K562 (cell line): ENCODE measurements around the gene ACBD4. TPM values are rescaled to one million over a fixed set of nuclear protein-coding genes. Genes with fewer than 3 reads are reported as not detected.

Source experiments
- BCL6 ChIP-seq: fragments of 250-450 bp; sonication (Bioruptor Pico); IDR thresholded peaks from 2 replicates; pipeline ENCODE4 v1.4.0; 2020
- BRF1 ChIP-seq: IDR thresholded peaks from 3 replicates; pipeline ENCODE4 v1.6.1; 2011; ENCODE audit warnings: borderline replicate concordance, mild to moderate bottlenecking; ENCODE audit not compliant: insufficient read length; ENCODE audit errors: extremely low read depth
- CCAR2 ChIP-seq: fragments of 200-400 bp; formaldehyde crosslinking; IDR thresholded peaks from 2 replicates; pipeline ENCODE4 v1.6.1; 2017; ENCODE audit warnings: mild to moderate bottlenecking, low read depth, low read length
- CHAMP1 ChIP-seq: fragments of 450-650 bp; IDR thresholded peaks from 2 replicates; pipeline ENCODE4 v1.6.1; 2016; ENCODE audit warnings: mild to moderate bottlenecking
- ETS1 ChIP-seq: conservative IDR thresholded peaks from 2 replicates; pipeline ENCODE4 v1.6.1; 2011; ENCODE audit warnings: low read depth, mild to moderate bottlenecking, low read length; ENCODE audit not compliant: control insufficient read depth
- GATA2 ChIP-seq: sonication (generic); formaldehyde crosslinking; IDR thresholded peaks from 2 replicates; pipeline ENCODE4 v1.4.0; 2020; ENCODE audit warnings: mild to moderate bottlenecking, missing genetic modification reagents
- KLF16 ChIP-seq: IDR thresholded peaks from 2 replicates; pipeline ENCODE4 v1.6.1; 2016; ENCODE audit warnings: antibody characterized with exemption
- MBD2 ChIP-seq: sonication (generic); IDR thresholded peaks from 2 replicates; pipeline ENCODE4 v1.6.1; 2016; ENCODE audit warnings: low read depth, borderline replicate concordance
- MED1 ChIP-seq: sonication (generic); formaldehyde crosslinking; IDR thresholded peaks from 2 replicates; pipeline ENCODE4 v1.8.1; 2023; ENCODE audit warnings: missing genetic modification reagents, borderline replicate concordance
- NCOA1 ChIP-seq: fragments of 450-650 bp; IDR thresholded peaks from 2 replicates; pipeline ENCODE4 v1.6.1; 2016; ENCODE audit warnings: low read depth
- RB1 ChIP-seq: fragments of 450-650 bp; IDR thresholded peaks from 2 replicates; pipeline ENCODE4 v1.6.1; 2017; ENCODE audit warnings: low read depth, mild to moderate bottlenecking
- TBP ChIP-seq: optimal IDR thresholded peaks from 2 replicates; pipeline ENCODE3; 2011; ENCODE audit warnings: low read depth, low read length, improper control_type of control experiment
- XRCC4 ChIP-seq: IDR thresholded peaks from one replicate; pipeline ENCODE4 v1.6.1; 2011; ENCODE audit not compliant: insufficient read depth, insufficient read length; ENCODE audit errors: extremely low read depth
- ZBTB26 ChIP-seq: fragments of 450-650 bp; formaldehyde crosslinking; IDR thresholded peaks from 2 replicates; pipeline ENCODE4 v1.4.0; 2022; ENCODE audit warnings: missing genetic modification characterization
- ZEB2 ChIP-seq: fragments of 450-650 bp; IDR thresholded peaks from 2 replicates; pipeline ENCODE4 v1.6.1; 2016
- polyA plus RNA-seq, 8 experiments: library from polyadenylated mRNA; depleted of rRNA in 4 of 8; stranded (reverse) in 5 of 8; unstranded in 3 of 8; fragments of >200 nt; fragmentation: Nextera tagmentation in 2 of 8; fragmentation: Illumina TruSeq in 1 of 8; extraction: Ambion mirVana in 2 of 8; extraction: Trizol in 1 of 8; gene quantifications; 2 replicates each; pipeline versions ENCODE4 v1.2.1 to v1.2.3, GENCODE V29; 2011 to 2014; ENCODE audit warnings: inconsistent platforms in 1 of 8, missing spikeins in 1 of 8
- total RNA-seq, 7 experiments: library from RNA; depleted of rRNA in 6 of 7; stranded (reverse); fragments of >200 nt in 6 of 7; fragmentation: Illumina TruSeq in 2 of 7; extraction: Trizol in 2 of 7; gene quantifications; 2 replicates each; pipeline versions ENCODE4 v1.2.1 to v1.2.3, GENCODE V29; 2011 to 2021; ENCODE audit warnings: low replicate concordance in 1 of 7
- TF ChIP-seq, protein P1 (sequence below), 3 experiments: IDR thresholded peaks in 2 of 3; conservative IDR thresholded peaks in 1 of 3; 2 replicates each; pipeline ENCODE4 v1.5.1; 2011 to 2012; ENCODE audit warnings: low read length in 3 of 3, mild to moderate bottlenecking in 3 of 3, control low read depth in 2 of 3, improper control_type of control experiment in 1 of 3, inconsistent platforms in 1 of 3, low read depth in 1 of 3, mixed read lengths in 1 of 3, moderate library complexity in 1 of 3; ENCODE audit not compliant: insufficient read depth in 2 of 3
- TF ChIP-seq, protein P2 (sequence below), 2 experiments: fragments of 450-650 bp; IDR thresholded peaks; 2 replicates each; pipeline ENCODE4 v1.6.1; 2016
- TF ChIP-seq, protein P3 (sequence below), 2 experiments: IDR thresholded peaks; 2 replicates each; pipeline ENCODE4 v1.6.1; 2011; ENCODE audit warnings: borderline replicate concordance in 1 of 2, control low read depth in 1 of 2, low read depth in 1 of 2, low read length in 1 of 2, mild to moderate bottlenecking in 1 of 2, mixed read lengths in 1 of 2, moderate library complexity in 1 of 2; ENCODE audit not compliant: insufficient read depth in 1 of 2, insufficient read length in 1 of 2, poor library complexity in 1 of 2, severe bottlenecking in 1 of 2; ENCODE audit errors: extremely low read depth in 1 of 2

ACBD4 gene
- total and polyA plus RNA-seq, 9 of the 15 experiments (the other 6 are each of a cell fraction or from before 2014, with no cell fraction given): 0.14 to 6.9 (median 4.6) TPM

GRCh38 chr17:45147581-45148182 lies 12.2 kb downstream of the ACBD4 start (continued):
- TF ChIP-seq, protein P1, sequence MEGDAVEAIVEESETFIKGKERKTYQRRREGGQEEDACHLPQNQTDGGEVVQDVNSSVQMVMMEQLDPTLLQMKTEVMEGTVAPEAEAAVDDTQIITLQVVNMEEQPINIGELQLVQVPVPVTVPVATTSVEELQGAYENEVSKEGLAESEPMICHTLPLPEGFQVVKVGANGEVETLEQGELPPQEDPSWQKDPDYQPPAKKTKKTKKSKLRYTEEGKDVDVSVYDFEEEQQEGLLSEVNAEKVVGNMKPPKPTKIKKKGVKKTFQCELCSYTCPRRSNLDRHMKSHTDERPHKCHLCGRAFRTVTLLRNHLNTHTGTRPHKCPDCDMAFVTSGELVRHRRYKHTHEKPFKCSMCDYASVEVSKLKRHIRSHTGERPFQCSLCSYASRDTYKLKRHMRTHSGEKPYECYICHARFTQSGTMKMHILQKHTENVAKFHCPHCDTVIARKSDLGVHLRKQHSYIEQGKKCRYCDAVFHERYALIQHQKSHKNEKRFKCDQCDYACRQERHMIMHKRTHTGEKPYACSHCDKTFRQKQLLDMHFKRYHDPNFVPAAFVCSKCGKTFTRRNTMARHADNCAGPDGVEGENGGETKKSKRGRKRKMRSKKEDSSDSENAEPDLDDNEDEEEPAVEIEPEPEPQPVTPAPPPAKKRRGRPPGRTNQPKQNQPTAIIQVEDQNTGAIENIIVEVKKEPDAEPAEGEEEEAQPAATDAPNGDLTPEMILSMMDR (IDR thresholded peaks at IDR 0.05 in 2 of 3, conservative IDR thresholded peaks at IDR 0.05 in 1 of 3; ENCODE audit: insufficient read depth in 2 of 3, low read depth in 1 of 3, low read length in 3 of 3): no peak
- no peak for TF ChIP-seq TBP
- TF ChIP-seq BCL6 (CRISPR knock-in tag): no peak
- no peak for TF ChIP-seq ETS1
- no peak for TF ChIP-seq XRCC4
- TF ChIP-seq NCOA1: 0 out of 2 replicates have a peak, but pooled peaks have one; percentile 35
- no peak for TF ChIP-seq MED1 (CRISPR knock-in tag)
- TF ChIP-seq RB1: 0 out of 2 replicates have a peak, but pooled peaks have one; percentile 51
- TF ChIP-seq KLF16: no peak
- no peak for TF ChIP-seq BRF1
- no peak for TF ChIP-seq CHAMP1
- TF ChIP-seq ZEB2: peak; percentile 56; the same call in 1 of the 2 replicates
- TF ChIP-seq GATA2: no peak
- TF ChIP-seq CCAR2: no peak
- TF ChIP-seq, protein P2, sequence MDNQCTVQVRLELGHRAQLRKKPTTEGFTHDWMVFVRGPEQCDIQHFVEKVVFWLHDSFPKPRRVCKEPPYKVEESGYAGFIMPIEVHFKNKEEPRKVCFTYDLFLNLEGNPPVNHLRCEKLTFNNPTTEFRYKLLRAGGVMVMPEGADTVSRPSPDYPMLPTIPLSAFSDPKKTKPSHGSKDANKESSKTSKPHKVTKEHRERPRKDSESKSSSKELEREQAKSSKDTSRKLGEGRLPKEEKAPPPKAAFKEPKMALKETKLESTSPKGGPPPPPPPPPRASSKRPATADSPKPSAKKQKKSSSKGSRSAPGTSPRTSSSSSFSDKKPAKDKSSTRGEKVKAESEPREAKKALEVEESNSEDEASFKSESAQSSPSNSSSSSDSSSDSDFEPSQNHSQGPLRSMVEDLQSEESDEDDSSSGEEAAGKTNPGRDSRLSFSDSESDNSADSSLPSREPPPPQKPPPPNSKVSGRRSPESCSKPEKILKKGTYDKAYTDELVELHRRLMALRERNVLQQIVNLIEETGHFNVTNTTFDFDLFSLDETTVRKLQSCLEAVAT (IDR thresholded peaks at IDR 0.05): peak in 1 of 2 experiments; percentile 88; a peak in 2 of 4 replicates
- TF ChIP-seq, protein P3, sequence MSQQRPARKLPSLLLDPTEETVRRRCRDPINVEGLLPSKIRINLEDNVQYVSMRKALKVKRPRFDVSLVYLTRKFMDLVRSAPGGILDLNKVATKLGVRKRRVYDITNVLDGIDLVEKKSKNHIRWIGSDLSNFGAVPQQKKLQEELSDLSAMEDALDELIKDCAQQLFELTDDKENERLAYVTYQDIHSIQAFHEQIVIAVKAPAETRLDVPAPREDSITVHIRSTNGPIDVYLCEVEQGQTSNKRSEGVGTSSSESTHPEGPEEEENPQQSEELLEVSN (IDR thresholded peaks at IDR 0.05; ENCODE audit: borderline replicate concordance in 1 of 2, extremely low read depth in 1 of 2, insufficient read depth in 1 of 2, insufficient read length in 1 of 2, low read depth in 1 of 2, low read length in 1 of 2, poor library complexity in 1 of 2, severe bottlenecking in 1 of 2): no peak
- 0 out of 2 replicates have a peak, but pooled peaks have one; percentile 68 for TF ChIP-seq ZBTB26 (CRISPR knock-in tag)
- TF ChIP-seq MBD2: peak; percentile 72
